GM21786 (cell line): ENCODE measurements around the gene AGBL2.
"Not testable (repeated sequence)": the region's sequence is repeated elsewhere in the genome, so short reads cannot be mapped to it uniquely, and the experiment has no call there.

ENCODE experiments used
- ATAC-seq: cut with Tn5 transposase; IDR thresholded peaks from one replicate; pipeline ENCODE4 v1.9.1; 2021; ENCODE audit not compliant: unreplicated experiment

The AGBL2 gene

GRCh38 chr11:47715082-47715669, at the start of gene AGBL2:
TSS of gene AGBL2 (minus strand) at chr11:47715369. CDS start at chr11:47714650, 719 bp downstream.
- peak; percentile 98 for ATAC-seq

GRCh38 chr11:47759291-47759690, 44.1 kb upstream of the AGBL2 start:
- not testable (repeated sequence) for ATAC-seq

GRCh38 chr11:47756208-47756607, 41.0 kb upstream of the AGBL2 start:
- ATAC-seq: no peak

GRCh38 chr11:47750725-47751124, 35.6 kb upstream of the AGBL2 start:
- ATAC-seq: no peak

GRCh38 chr11:47742494-47742893, 27.3 kb upstream of the AGBL2 start:
- not testable (repeated sequence) for ATAC-seq

GRCh38 chr11:47737817-47738216, 22.6 kb upstream of the AGBL2 start:
- ATAC-seq: not testable (repeated sequence)

- no peak for ATAC-seq
Observed at GRCh38 chr11:47732271-47732670, 17.1 kb upstream of the AGBL2 start.

GRCh38 chr11:47731475-47731874, 16.3 kb upstream of the AGBL2 start:
- no peak for ATAC-seq

GRCh38 chr11:47726878-47727514, 11.8 kb upstream of the AGBL2 start:
- no peak for ATAC-seq

- ATAC-seq: no peak
Observed at GRCh38 chr11:47726118-47726442, 10.9 kb upstream of the AGBL2 start.

- ATAC-seq: no peak
Observed at GRCh38 chr11:47725442-47726117, 10.4 kb upstream of the AGBL2 start.

- no peak for ATAC-seq
Observed at GRCh38 chr11:47724041-47724729, 9.0 kb upstream of the AGBL2 start.

- no peak for ATAC-seq
Observed at GRCh38 chr11:47723041-47723440, 7.9 kb upstream of the AGBL2 start.

GRCh38 chr11:47720651-47721050, 5.5 kb upstream of the AGBL2 start:
- ATAC-seq: no peak

GRCh38 chr11:47716692-47717091, 1.5 kb upstream of the AGBL2 start:
- no peak for ATAC-seq

GRCh38 chr11:47714554-47715081, 551 bp downstream of the AGBL2 start:
- ATAC-seq: no peak

- ATAC-seq: no peak
Observed at GRCh38 chr11:47711816-47712215, 3.4 kb downstream of the AGBL2 start.

GRCh38 chr11:47711225-47711624, 3.9 kb downstream of the AGBL2 start:
- no peak for ATAC-seq

- not testable (repeated sequence) for ATAC-seq
Observed at GRCh38 chr11:47707275-47707786, 7.8 kb downstream of the AGBL2 start.

- no peak for ATAC-seq
Observed at GRCh38 chr11:47705721-47706120, 9.4 kb downstream of the AGBL2 start.

- no peak for ATAC-seq
Observed at GRCh38 chr11:47691979-47692378, 23.2 kb downstream of the AGBL2 start.
